Uterus (tissue), 2 donors: ENCODE data around the gene TPM4.

Experiments used
- CTCF ChIP-seq, 4 experiments: fragments of 200-600 bp in 2 of 4; fragments of 450-650 bp in 2 of 4; sonication (generic) in 2 of 4; IDR thresholded peaks; one replicate each; pipeline ENCODE4 v1.5.1; 2016 to 2019; ENCODE audit warnings: antibody characterized with exemption in 4 of 4, mild to moderate bottlenecking in 2 of 4, moderate library complexity in 1 of 4
- POLR2A ChIP-seq, 2 donors: fragments of 450-650 bp; IDR thresholded peaks; one replicate each; pipeline ENCODE4 v1.6.1; 2016; ENCODE audit warnings: antibody characterized with exemption in 2 of 2, mild to moderate bottlenecking in 1 of 2, moderate library complexity in 1 of 2

- TF ChIP-seq CTCF (IDR thresholded peaks at IDR 0.05) (no peak), POLR2A (IDR thresholded peaks at IDR 0.05) (no peak)
Measured at GRCh38 chr19:16036941-16037340, 39.4 kb upstream of the TPM4 start.
